NOMO-1 treated with dmso at 0.1 percent for 144 hours (cell line): ENCODE measurements around the gene TRIM3.

Experiments used
- DNase-seq: peaks from one replicate; lab custom pipeline; 2025; ENCODE audit not compliant: unreplicated experiment; lab: John Stamatoyannopoulos, UW

TRIM3 gene

DNA sequence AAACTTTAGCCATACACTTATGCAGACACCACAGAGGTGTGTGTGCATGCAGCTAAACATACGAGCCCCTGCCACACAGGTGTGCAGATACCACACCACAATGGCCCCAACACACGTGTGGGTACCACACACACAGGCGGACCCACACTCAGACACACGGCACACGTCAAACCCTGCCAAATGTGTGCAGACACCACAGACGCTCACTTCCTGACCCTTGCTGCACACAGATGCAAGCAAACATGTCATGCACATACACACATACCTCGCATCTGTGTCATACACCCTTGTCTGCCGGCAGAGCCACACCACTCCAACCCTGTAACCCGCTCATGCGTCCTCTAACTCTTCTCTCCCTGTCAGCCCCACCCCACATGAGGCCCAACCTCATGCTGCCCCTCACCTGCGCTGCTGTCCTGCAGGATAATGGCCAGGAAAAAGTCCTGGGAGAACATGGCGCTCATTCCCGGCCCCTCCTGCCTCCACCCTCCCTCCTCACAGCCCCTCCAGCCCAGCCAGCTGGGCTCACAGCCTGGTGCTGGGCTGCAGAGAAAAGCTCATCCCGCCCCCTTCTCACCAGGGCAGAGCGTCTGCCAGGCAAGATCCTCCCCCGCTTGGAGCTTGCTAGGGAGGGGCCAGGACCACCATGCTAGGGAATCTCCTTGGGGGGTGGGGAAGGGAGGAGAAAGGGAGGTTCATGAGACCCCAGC lies 69.2 kb downstream of the TRIM3 start:
- no peak for DNase-seq

DNA sequence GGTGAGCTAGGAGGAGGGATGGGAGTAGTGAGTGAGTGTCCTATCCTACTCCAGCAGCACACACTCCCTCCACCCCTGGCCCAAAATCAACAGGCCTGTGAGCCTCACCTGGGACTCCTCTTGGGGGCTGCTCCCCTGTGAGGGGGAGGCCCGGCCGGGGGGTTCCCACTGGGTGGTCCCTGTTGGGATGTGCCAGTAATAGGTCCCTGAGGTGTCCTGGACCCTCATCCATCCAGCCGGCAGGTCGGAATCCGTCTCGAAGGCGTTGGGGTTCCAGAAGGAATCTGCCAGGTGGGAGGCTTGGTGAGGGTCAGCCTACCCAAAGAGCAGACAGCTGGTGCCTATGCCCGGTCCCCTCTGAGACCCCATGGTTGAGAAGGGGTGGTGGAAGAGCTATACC lies 70.2 kb downstream of the TRIM3 start:
- DNase-seq, result no peak

DNA sequence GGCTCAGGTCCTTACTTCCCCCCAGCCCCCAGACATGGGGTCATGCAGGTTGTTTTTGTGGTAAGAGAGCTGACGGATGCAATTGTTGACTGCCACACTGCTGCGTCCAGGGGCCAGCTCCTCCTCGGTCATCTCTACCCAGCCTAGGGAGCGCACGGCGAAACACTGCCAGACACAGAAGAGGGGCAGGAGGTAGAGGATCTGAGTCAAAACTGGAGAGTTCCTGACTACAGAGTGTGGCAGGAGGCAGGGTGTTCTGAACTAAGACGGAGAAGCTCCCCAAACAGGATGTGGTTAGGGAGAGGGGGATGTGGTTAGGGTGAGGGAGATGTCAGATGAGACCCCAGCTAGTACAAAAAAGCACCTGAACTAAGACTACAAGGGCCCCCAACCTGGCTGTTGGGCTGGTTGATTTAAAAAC lies 71.2 kb downstream of the TRIM3 start:
- no peak for DNase-seq

- no peak for DNase-seq
Measured at GRCh38 chr11:6402061-6402470, 71.7 kb downstream of the TRIM3 start.

GRCh38 chr11:6401464-6401863 lies 72.3 kb downstream of the TRIM3 start:
- DNase-seq, result no peak

- no peak for DNase-seq
Measured at GRCh38 chr11:6400431-6401345, 73.1 kb downstream of the TRIM3 start.
